ENCODE data around the gene ADAT1.
"Not testable (repeated sequence)": the region's sequence is repeated elsewhere in the genome, so short reads cannot be mapped to it uniquely, and the experiment has no call there.

Gene ADAT1

DNA sequence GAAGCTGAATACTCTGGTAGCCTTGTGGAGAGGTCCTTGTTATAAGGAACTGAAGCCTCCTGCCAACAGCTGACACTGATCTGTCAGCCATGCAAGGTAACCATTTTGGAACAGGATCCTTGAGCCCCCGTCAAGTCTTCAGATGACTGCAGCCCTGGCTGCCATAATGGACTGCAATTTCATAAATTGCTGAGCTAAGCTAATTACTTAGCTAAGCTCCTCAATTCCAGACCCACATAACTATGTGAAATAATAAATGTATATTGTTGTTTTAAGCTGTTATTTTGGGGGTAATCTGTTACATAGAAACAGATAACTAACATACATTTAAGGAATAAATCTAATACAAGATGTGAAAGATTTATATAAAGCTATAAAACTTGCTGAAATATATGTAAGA, 16.6 kb downstream of the ADAT1 start:
- TF ChIP-seq, protein P1, sequence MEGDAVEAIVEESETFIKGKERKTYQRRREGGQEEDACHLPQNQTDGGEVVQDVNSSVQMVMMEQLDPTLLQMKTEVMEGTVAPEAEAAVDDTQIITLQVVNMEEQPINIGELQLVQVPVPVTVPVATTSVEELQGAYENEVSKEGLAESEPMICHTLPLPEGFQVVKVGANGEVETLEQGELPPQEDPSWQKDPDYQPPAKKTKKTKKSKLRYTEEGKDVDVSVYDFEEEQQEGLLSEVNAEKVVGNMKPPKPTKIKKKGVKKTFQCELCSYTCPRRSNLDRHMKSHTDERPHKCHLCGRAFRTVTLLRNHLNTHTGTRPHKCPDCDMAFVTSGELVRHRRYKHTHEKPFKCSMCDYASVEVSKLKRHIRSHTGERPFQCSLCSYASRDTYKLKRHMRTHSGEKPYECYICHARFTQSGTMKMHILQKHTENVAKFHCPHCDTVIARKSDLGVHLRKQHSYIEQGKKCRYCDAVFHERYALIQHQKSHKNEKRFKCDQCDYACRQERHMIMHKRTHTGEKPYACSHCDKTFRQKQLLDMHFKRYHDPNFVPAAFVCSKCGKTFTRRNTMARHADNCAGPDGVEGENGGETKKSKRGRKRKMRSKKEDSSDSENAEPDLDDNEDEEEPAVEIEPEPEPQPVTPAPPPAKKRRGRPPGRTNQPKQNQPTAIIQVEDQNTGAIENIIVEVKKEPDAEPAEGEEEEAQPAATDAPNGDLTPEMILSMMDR (IDR thresholded peaks at IDR 0.05), result no peak
- no peak for TF ChIP-seq ZFX (IDR thresholded peaks at IDR 0.05; ENCODE audit: borderline replicate concordance)
- no peak overlapping the region for H3K27ac ChIP-seq

DNA sequence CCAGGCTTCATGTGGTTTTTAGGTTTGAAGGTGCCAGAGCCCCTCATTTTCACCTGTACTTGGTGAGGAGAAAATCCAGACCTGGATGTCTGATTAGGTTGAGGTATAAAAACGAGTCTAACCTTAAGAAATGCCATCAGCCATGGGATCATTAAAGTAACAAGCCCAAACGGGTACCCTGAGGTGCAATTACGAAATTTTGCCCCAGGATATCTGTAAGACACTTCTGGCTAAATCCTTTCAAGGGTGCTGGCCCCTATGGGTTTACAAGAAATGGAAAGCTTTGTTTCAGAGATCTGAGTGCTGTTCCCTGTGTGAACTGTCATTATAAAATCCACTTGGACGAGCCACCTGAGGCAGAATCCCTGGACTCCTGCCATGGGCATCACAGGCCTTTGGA, 19.8 kb downstream of the ADAT1 start:
- TF ChIP-seq, protein P1 (IDR thresholded peaks at IDR 0.05), result no peak
- no peak for TF ChIP-seq ZFX (IDR thresholded peaks at IDR 0.05; ENCODE audit: borderline replicate concordance)
- no peak overlapping the region for H3K27ac ChIP-seq

DNA sequence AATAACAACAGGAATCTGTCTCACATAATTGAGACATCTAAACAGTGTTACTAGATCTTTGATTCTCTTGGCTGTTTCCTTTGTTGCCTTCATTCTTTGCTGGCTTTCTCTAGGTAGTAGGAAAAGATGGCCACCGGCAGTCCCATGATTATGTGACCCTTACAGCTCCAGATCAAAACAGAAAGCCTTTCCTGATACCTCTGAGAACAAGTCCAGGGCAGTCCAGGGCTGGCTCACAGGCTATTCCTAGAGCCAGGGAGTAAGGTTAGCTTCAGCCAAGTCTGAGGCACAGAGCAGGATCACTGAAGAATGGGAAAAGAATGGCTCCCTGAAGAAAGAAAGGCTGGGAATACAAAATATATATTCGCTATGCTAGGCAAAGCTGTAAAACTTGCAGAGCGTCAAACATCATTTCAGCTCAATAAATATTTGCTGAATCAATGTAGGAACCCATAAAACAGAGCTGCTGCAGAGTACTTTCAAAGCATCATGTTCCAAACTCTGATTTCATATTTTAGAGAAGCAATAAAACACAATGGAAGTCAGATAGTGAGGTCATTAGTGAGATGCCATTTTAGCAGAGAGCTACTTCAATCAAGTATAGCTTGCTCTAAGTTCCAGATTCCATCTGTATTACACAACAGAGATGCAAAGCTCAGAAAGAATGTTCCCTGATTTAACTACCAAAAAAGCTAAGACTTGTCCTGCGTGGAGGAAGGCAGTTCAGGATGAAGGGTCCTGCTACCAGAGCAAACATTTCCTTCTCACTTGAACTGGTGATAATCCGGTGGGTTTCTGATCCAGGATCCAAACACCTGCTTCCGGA, 23.4 kb downstream of the ADAT1 start:
- TF ChIP-seq, protein P1 (IDR thresholded peaks at IDR 0.05), result no peak
- no peak for TF ChIP-seq ZFX (IDR thresholded peaks at IDR 0.05; ENCODE audit: borderline replicate concordance)
- H3K27ac ChIP-seq, result peak overlapping the region; percentile 73

DNA sequence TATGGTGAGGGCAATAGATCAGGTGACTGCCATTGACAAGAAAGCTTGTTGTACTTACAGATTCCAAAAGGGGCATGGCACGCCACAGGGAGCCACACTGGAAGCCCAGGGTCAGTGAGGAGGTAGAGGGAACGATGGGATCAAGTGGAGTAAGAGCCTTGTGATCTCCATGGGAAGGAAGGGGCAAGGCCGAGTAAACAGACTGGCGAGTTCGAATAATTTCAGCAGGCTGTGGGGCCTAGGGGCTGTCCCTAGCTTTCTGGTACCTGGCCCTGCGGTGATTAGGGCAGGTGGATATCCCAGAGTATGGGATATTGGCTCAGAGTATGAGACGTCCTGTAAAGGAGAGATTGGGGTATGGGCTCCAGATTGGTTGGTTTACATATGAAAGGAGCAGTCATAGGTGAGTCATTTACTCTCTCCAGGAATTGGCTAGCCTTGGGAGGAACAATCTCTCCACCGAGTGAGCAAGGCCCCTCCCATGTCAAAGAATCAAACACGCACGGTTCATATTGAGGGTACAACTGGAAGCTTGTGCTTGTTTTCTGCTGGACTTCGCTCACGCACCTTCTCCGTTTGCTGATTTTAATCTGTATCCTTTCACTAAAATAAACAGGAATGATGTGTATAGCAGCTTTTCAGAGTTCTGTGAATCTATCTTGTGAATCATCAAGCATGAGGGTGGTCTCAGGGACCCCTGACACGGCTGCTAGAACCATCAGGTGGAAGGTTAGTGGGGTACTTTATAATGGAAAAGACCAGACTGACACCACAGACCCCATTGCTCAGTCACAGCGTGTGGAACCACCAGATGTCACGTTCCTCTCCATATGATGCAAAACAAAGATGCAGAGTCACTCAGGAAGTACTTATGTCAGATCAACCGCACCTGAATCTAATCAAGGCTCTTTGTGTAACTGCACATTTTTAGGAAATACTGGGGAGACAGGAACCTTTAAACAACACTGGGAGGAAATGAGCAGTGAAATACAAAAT, 29.0 kb downstream of the ADAT1 start:
- H3K27ac ChIP-seq, result no peak overlapping the region
- TF ChIP-seq ZFX (IDR thresholded peaks at IDR 0.05; ENCODE audit: borderline replicate concordance), result no peak
- TF ChIP-seq, protein P1 (IDR thresholded peaks at IDR 0.05), result no peak

DNA sequence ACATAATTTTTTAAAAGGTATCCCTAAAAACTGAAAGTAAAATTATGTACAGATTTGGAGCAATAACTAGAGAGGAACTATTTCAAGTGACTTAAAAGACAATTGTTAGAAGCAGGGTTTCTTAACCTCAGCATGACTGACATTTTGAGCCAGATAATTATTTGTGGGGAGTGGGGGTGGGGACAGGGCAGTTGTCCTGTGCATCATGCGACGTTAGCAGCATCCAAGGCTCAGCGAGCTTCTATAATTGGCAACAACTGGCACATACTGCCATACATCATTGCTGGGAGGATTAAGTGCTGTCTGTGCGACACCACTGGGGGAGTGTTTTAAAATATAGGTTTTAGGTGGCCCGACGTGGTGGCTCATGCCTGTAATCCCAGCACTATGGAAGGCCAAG, 29.8 kb downstream of the ADAT1 start:
- TF ChIP-seq ZFX (IDR thresholded peaks at IDR 0.05; ENCODE audit: borderline replicate concordance), result no peak
- TF ChIP-seq, protein P1 (IDR thresholded peaks at IDR 0.05), result no peak
- H3K27ac ChIP-seq, result no peak overlapping the region

DNA sequence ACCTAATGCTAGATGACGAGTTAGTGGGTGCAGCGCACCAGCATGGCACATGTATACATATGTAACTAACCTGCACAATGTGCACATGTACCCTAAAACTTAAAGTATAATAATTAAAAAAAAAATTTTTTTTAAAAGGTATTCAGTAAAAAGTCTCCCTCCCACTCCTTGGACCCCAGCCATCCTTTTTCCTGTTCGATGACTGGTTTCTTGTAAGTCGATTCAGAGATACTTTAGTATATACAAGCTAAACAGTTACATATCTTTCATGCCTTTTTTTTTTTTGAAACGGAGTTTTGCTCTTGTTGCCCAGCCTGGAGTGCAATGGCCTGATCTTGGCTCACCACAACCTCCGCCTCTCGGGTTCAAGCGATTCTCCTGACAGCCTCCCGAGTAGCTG, 31.2 kb downstream of the ADAT1 start:
- H3K27ac ChIP-seq, result not testable (repeated sequence)

DNA sequence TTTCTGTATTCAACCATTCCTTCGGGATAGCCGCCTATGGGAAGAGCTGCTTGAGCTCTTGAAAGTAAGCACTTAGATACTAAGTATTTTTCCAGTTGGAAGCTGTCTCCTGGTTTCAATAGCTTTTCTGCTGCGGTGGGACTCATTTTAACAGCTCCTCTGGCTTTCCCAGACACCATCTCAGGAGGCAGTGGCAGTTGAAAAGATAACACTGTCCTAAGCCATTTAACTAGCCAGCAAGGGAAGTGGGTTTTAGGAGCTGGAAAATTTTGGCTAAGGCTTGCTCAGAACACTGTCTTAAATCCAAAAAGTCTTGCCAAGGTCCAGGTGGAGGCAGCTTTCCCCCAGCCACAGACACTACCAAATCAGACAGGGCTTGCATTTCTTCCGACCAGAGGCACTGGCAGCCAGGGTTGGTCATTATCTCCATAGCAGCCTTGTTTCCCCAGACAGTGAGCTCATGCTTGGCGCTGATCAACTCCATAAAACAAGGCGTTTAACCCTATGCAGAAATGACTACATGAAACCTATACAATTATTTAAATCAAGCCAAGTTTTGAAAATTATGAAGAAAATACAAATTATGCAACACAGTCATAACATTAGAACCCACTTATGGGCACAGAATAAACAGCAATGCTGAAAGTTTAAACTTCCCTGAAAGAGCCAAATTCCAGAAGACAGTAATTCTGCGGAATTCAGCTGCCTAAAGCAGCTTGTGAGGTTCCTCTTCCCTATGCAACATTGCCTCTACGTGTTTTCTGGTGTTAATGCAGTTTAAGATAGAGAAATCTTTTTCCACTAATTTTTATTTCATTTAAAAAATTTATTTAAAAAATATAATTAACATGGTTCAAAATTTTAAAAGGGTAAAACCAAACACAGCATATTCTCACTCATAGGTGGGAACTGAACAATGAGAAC, 31.9 kb downstream of the ADAT1 start:
- TF ChIP-seq ZFX (IDR thresholded peaks at IDR 0.05; ENCODE audit: borderline replicate concordance), result no peak
- TF ChIP-seq, protein P1 (IDR thresholded peaks at IDR 0.05), result no peak
- no peak overlapping the region for H3K27ac ChIP-seq

All from 22Rv1 (cell line).